Lower leg skin (tissue), 4 donors: ENCODE results near the gene UCP3. TPM values are rescaled to one million over a fixed set of nuclear protein-coding genes. Genes with fewer than 3 reads are reported as not detected.

Source experiments
- DNase-seq, 2 donors: peaks; one replicate each; pipeline ENCODE4 v3.0.0-alpha.2; 2019; ENCODE audit warnings: low spot score in 2 of 2
- H3K4me3 ChIP-seq: fragments of 200-600 bp; sonication (generic); 2 replicates; pipeline ENCODE4 v1.5.1; 2017; ENCODE audit warnings: mild to moderate bottlenecking, low read depth; ENCODE audit not compliant: poor library complexity, severe bottlenecking
- POLR2A ChIP-seq, 2 donors: fragments of 450-650 bp; IDR thresholded peaks; one replicate each; pipeline ENCODE4 v1.6.1; 2016 to 2017; ENCODE audit warnings: antibody characterized with exemption in 2 of 2, mild to moderate bottlenecking in 1 of 2, moderate library complexity in 1 of 2
- WGBS, 2 donors: methylation state at CpG; one replicate each; pipeline ENCODE4 v1.1.5; 2018; 5-methylcytosine and 5-hydroxymethylcytosine counted together
- intact Hi-C: fragments of 100-400 bp; cut with DNase I; formaldehyde crosslinking; loops from one replicate; pipeline ENCODE4 v1.15.0; 2023; ENCODE audit warnings: low total_unique reads
- total RNA-seq, 4 donors: library from RNA; depleted of rRNA; stranded (reverse); fragments of >200 nt; gene quantifications; one replicate each; pipeline ENCODE4 v1.1.0, GENCODE V29; 2016
- TF ChIP-seq, protein P1 (sequence below), 3 donors: fragments of 450-650 bp; IDR thresholded peaks; one replicate each; pipeline ENCODE4 v1.5.1; 2016; ENCODE audit warnings: antibody characterized with exemption in 3 of 3, mild to moderate bottlenecking in 3 of 3, moderate library complexity in 2 of 3

The UCP3 gene
- total RNA-seq, 4 donors from 2014 or later = 0.68 to 6.4 (median 3.6) TPM

DNA sequence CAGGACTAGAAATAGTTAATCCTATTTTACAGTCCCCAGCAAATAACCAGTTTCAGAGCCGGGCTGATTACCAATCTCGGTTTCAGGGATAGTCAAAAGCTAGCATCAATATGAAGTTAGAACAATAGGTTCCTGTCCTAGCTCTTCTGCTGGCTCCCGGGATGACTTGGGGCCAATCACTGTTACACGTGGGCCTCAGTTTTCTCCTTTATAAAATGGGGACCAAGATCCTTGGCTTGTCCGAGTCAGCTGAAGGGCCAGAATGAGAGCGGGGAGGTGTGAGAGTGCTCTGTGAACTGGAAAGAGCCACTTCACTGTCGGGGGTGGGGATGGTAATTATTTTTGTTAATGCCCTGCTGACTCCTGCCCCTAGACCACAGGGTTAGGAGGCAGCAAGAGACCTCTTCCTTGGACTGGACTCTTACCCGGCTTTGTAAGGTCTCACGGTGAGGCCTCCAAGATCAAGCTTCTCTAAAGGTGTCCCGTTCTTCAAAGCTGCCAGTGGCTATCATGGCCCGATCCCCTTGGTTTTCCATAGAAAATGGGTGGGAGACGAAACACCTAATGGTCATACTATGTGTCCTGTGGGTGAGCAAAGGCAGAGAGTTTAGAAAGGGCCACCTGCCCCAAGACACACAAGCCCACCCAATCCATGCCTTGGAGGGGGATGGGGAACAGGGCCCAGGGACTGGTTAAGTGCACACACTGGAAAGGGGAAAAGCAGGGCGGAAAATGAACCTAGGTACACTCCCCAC, 27.7 kb downstream of the UCP3 start:
- TF ChIP-seq, protein P1, sequence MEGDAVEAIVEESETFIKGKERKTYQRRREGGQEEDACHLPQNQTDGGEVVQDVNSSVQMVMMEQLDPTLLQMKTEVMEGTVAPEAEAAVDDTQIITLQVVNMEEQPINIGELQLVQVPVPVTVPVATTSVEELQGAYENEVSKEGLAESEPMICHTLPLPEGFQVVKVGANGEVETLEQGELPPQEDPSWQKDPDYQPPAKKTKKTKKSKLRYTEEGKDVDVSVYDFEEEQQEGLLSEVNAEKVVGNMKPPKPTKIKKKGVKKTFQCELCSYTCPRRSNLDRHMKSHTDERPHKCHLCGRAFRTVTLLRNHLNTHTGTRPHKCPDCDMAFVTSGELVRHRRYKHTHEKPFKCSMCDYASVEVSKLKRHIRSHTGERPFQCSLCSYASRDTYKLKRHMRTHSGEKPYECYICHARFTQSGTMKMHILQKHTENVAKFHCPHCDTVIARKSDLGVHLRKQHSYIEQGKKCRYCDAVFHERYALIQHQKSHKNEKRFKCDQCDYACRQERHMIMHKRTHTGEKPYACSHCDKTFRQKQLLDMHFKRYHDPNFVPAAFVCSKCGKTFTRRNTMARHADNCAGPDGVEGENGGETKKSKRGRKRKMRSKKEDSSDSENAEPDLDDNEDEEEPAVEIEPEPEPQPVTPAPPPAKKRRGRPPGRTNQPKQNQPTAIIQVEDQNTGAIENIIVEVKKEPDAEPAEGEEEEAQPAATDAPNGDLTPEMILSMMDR (IDR thresholded peaks at IDR 0.05) = no peak
- TF ChIP-seq POLR2A (IDR thresholded peaks at IDR 0.05) = no peak
- WGBS, 2 donors = 84 to 87% methylated on average over 13 of the region's 13 CpGs
- peak overlapping the region; percentile 8 for H3K4me3 ChIP-seq
- intact Hi-C loops = no loop called here
- DNase-seq = no peak

- H3K4me3 ChIP-seq = no peak overlapping the region
- peak in 1 of 2 donors; percentile 56 for DNase-seq
- TF ChIP-seq POLR2A (IDR thresholded peaks at IDR 0.05) = no peak
- TF ChIP-seq, protein P1 (IDR thresholded peaks at IDR 0.05) = no peak
- intact Hi-C loops = no loop called here
- WGBS, 2 donors = 65 to 67% methylated on average over 6 of the region's 6 CpGs
Observed at GRCh38 chr11:73980001-73980961, 28.6 kb downstream of the UCP3 start.

DNA sequence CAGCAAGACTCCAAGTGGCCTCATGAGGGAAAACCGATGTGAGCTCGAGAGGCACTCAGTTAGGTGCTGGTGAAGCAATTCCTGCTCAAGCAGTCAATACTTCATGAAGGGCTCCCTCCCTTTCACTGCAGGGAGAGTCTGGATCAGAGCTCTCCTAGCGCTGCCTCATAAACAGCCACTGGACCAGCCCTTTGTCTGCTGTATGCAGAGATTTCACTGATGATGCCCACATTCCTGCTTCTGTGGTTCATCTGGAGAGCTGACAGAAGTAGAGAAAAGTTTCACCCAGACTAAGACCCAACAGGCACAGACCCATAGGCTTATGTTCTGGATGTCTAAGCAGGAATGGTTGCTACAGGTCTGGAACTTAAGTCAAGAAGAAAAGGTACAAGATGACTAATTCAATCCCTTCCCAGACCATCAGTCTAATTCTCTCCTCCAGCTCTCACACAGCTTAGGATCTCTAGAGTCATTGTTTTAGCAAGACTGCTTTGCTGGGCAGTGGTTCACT, 30.3 kb downstream of the UCP3 start:
- 86% methylated on average over 3 of the region's 3 CpGs for WGBS, 2 donors
- TF ChIP-seq, protein P1 (IDR thresholded peaks at IDR 0.05) = no peak
- no peak for TF ChIP-seq POLR2A (IDR thresholded peaks at IDR 0.05)
- no peak for DNase-seq
- intact Hi-C loops = no loop called here
- H3K4me3 ChIP-seq = no peak overlapping the region

DNA sequence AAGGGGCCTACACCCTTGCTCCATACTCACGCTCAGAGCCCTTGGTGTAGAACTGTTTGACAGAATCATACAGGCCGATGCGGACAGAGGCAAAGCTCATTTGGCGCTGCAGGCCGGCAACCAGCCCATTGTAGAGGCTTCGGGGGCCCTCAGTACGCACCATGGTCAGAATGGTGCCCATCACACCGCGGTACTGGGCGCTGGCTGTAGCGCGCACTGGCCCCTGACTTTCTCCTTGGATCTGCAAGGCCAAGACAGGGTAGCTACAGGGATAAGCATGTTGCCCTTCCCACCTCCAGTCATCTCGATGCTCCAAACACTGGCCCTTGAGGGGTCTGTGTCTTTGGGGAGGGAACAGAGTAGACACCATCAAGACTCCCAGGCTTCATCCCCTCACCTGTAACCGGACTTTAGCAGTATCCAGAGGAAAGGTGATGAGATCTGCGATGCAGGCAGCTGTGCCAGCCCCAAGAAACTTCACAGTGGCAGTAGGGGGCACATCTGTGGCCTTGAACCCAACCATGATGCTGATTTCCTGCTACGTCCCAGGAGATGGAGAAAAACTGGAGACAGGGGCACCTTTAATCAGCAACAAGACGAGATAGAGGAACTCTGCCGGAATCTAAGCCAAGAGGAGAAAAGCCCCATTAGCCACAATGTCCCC, 30.9 kb downstream of the UCP3 start:
- TF ChIP-seq, protein P1 (IDR thresholded peaks at IDR 0.05) = no peak
- no peak for TF ChIP-seq POLR2A (IDR thresholded peaks at IDR 0.05)
- no peak for DNase-seq
- H3K4me3 ChIP-seq = no peak overlapping the region
- intact Hi-C loops = no loop called here
- 93 to 97% methylated on average over 18 of the region's 18 CpGs for WGBS, 2 donors

DNA sequence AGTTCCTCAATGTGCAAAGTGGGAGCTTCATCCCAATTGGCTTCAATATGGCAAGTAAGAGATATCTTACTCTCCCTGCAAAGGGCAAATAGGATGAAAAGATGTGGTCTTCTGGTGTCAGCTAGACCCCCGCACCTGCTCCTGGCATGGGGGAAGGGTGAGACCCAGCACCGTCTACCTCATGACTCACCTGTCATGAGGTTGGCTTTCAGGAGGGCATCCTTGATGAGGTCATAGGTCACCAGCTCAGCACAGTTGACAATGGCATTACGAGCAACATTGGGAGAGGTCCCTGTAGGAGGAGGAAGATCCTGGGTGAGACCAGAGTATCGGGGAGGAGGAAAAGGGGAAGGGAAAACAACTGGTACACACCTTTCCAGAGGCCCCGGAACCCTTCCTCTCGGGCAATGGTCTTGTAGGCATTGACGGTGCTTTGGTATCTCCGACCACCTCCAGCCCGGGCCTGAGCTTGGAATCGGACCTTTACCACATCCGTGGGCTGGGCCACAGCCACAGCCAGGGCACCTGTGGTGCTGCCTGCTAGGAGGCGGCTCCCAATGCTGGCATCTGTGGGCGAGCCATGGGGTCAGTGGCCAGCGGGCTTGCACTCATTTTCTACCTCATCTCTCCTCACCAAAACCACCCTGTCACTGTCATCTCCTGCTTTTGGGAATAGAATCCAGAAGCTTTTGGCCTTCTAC, 32.3 kb downstream of the UCP3 start:
- 93 to 97% methylated on average over 14 of the region's 14 CpGs for WGBS, 2 donors
- intact Hi-C loops = no loop called here
- no peak for DNase-seq
- no peak for TF ChIP-seq POLR2A (IDR thresholded peaks at IDR 0.05)
- TF ChIP-seq, protein P1 (IDR thresholded peaks at IDR 0.05) = no peak
- no peak overlapping the region for H3K4me3 ChIP-seq
